K562 (cell line): Measurements from ENCODE around the gene HNRNPLL. TPM values are rescaled to one million over a fixed set of nuclear protein-coding genes. Genes with fewer than 3 reads are reported as not detected.

Experiments
- DIDO1 ChIP-seq: fragments of 450-650 bp; IDR thresholded peaks from 2 replicates; pipeline ENCODE4 v1.6.1; 2016; ENCODE audit warnings: low read depth, missing biosample characterization, missing genetic modification characterization
- EGR1 ChIP-seq: fragments of 450-650 bp; conservative IDR thresholded peaks from 2 replicates; pipeline ENCODE4 v1.6.1; 2017; ENCODE audit warnings: mild to moderate bottlenecking
- ETV1 ChIP-seq: fragments of 450-650 bp; conservative IDR thresholded peaks from 2 replicates; pipeline ENCODE4 v1.6.1; 2016; ENCODE audit warnings: missing genetic modification characterization, control low read depth, low read depth, missing compliant biosample characterization
- FOXJ3 ChIP-seq: sonication (generic); formaldehyde crosslinking; IDR thresholded peaks from 2 replicates; pipeline ENCODE4 v1.4.0; 2020; ENCODE audit warnings: mild to moderate bottlenecking, missing genetic modification reagents
- HMGXB4 ChIP-seq: sonication (generic); formaldehyde crosslinking; IDR thresholded peaks from 2 replicates; pipeline ENCODE4 v1.8.1; 2023; ENCODE audit warnings: mild to moderate bottlenecking, missing genetic modification reagents
- KDM5B ChIP-seq: fragments of 200-600 bp; sonication (generic); IDR thresholded peaks from 2 replicates; pipeline ENCODE4 v1.6.1; 2012; ENCODE audit warnings: low read depth, mild to moderate bottlenecking, moderate library complexity, low read length, control low read depth, inconsistent platforms; ENCODE audit not compliant: insufficient replicate concordance
- NR1H2 ChIP-seq: sonication (generic); formaldehyde crosslinking; IDR thresholded peaks from 2 replicates; pipeline ENCODE4 v1.4.0; 2020; ENCODE audit warnings: mild to moderate bottlenecking, missing genetic modification reagents
- PHF21A ChIP-seq: fragments of 450-650 bp; IDR thresholded peaks from 2 replicates; pipeline ENCODE4 v1.6.1; 2017; ENCODE audit warnings: low read depth, borderline replicate concordance
- RFX7 ChIP-seq: fragments of 250-450 bp; sonication (Bioruptor Pico); IDR thresholded peaks from 2 replicates; pipeline ENCODE4 v1.5.1; 2021; ENCODE audit warnings: mild to moderate bottlenecking
- SMAD3 ChIP-seq: fragments of 450-650 bp; formaldehyde crosslinking; conservative IDR thresholded peaks from 2 replicates; pipeline ENCODE4 v1.4.0; 2020; ENCODE audit warnings: mild to moderate bottlenecking
- SREBF1 ChIP-seq: fragments of 150-350 bp; IDR thresholded peaks from 2 replicates; pipeline ENCODE4 v1.6.1; 2014; ENCODE audit warnings: antibody characterized with exemption, low read depth, low read length, borderline replicate concordance
- STAT6 ChIP-seq: sonication (generic); formaldehyde crosslinking; IDR thresholded peaks from 2 replicates; pipeline ENCODE4 v1.8.1; 2023; ENCODE audit warnings: mild to moderate bottlenecking, missing genetic modification reagents
- TCFL5 ChIP-seq: fragments of 250-450 bp; sonication (Bioruptor Pico); conservative IDR thresholded peaks from 2 replicates; pipeline ENCODE4 v1.6.1; 2021; ENCODE audit warnings: mild to moderate bottlenecking, moderate library complexity, matching md5 sums
- TFAM ChIP-seq: fragments of 250-450 bp; sonication (Bioruptor Pico); conservative IDR thresholded peaks from 2 replicates; pipeline ENCODE4 v1.5.0; 2021; ENCODE audit warnings: mild to moderate bottlenecking, moderate library complexity
- ZBED1 ChIP-seq: IDR thresholded peaks from 2 replicates; pipeline ENCODE4 v1.6.1; 2014
- ZNF384 ChIP-seq: IDR thresholded peaks from 2 replicates; pipeline ENCODE4 v1.6.1; 2012; ENCODE audit warnings: low read depth, low read length, improper control_type of control experiment
- ZNF77 ChIP-seq: fragments of 250-450 bp; sonication (Bioruptor Pico); IDR thresholded peaks from 2 replicates; pipeline ENCODE4 v1.5.0; 2020
- polyA plus RNA-seq, 8 experiments: library from polyadenylated mRNA; depleted of rRNA in 4 of 8; stranded (reverse) in 5 of 8; unstranded in 3 of 8; fragments of >200 nt; fragmentation: Nextera tagmentation in 2 of 8; fragmentation: Illumina TruSeq in 1 of 8; extraction: Ambion mirVana in 2 of 8; extraction: Trizol in 1 of 8; gene quantifications; 2 replicates each; pipeline versions ENCODE4 v1.2.1 to v1.2.3, GENCODE V29; 2011 to 2014; ENCODE audit warnings: inconsistent platforms in 1 of 8, missing spikeins in 1 of 8
- total RNA-seq, 7 experiments: library from RNA; depleted of rRNA in 6 of 7; stranded (reverse); fragments of >200 nt in 6 of 7; fragmentation: Illumina TruSeq in 2 of 7; extraction: Trizol in 2 of 7; gene quantifications; 2 replicates each; pipeline versions ENCODE4 v1.2.1 to v1.2.3, GENCODE V29; 2011 to 2021; ENCODE audit warnings: low replicate concordance in 1 of 7
- TF ChIP-seq, protein P1 (sequence below): fragments of 150-350 bp; IDR thresholded peaks from 2 replicates; pipeline ENCODE4 v1.6.1; 2014; ENCODE audit warnings: low read depth, mild to moderate bottlenecking, low read length, borderline replicate concordance
- TF ChIP-seq, protein P2 (sequence below): sonication (generic); formaldehyde crosslinking; IDR thresholded peaks from 2 replicates; pipeline ENCODE4 v1.8.0; 2022; ENCODE audit warnings: mild to moderate bottlenecking, missing genetic modification reagents

HNRNPLL gene
- total and polyA plus RNA-seq, 9 of the 15 experiments (the other 6 are each of a cell fraction or from before 2014, with no cell fraction given): 19.8 to 135 (median 57.8) TPM

GRCh38 chr2:38602732-38603401 is at the start of gene HNRNPLL (continued):
- TF ChIP-seq HMGXB4 (CRISPR knock-in tag) (no peak), KDM5B (peak; percentile 82), EGR1 (peak; percentile 99), PHF21A (peak; percentile 41; the same call in 1 of the 2 replicates), ZNF384 (0 out of 2 replicates have a peak, but pooled peaks have one; percentile 26), RFX7 (no peak), SREBF1 (no peak), ZNF77 (CRISPR knock-in tag) (no peak), SMAD3 (CRISPR knock-in tag) (no peak), ZBED1 (peak; percentile 78; the same call in 1 of the 2 replicates), DIDO1 (tag) (no peak), TCFL5 (no peak), TFAM (no peak), NR1H2 (0 out of 2 replicates have a peak, but pooled peaks have one; percentile 14), ETV1 (peak; percentile 96), FOXJ3 (CRISPR knock-in tag) (no peak), STAT6 (CRISPR knock-in tag) (no peak; the same call in 1 of the 2 replicates)
- TF ChIP-seq, protein P1, sequence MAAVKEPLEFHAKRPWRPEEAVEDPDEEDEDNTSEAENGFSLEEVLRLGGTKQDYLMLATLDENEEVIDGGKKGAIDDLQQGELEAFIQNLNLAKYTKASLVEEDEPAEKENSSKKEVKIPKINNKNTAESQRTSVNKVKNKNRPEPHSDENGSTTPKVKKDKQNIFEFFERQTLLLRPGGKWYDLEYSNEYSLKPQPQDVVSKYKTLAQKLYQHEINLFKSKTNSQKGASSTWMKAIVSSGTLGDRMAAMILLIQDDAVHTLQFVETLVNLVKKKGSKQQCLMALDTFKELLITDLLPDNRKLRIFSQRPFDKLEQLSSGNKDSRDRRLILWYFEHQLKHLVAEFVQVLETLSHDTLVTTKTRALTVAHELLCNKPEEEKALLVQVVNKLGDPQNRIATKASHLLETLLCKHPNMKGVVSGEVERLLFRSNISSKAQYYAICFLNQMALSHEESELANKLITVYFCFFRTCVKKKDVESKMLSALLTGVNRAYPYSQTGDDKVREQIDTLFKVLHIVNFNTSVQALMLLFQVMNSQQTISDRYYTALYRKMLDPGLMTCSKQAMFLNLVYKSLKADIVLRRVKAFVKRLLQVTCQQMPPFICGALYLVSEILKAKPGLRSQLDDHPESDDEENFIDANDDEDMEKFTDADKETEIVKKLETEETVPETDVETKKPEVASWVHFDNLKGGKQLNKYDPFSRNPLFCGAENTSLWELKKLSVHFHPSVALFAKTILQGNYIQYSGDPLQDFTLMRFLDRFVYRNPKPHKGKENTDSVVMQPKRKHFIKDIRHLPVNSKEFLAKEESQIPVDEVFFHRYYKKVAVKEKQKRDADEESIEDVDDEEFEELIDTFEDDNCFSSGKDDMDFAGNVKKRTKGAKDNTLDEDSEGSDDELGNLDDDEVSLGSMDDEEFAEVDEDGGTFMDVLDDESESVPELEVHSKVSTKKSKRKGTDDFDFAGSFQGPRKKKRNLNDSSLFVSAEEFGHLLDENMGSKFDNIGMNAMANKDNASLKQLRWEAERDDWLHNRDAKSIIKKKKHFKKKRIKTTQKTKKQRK: no peak
- TF ChIP-seq, protein P2, sequence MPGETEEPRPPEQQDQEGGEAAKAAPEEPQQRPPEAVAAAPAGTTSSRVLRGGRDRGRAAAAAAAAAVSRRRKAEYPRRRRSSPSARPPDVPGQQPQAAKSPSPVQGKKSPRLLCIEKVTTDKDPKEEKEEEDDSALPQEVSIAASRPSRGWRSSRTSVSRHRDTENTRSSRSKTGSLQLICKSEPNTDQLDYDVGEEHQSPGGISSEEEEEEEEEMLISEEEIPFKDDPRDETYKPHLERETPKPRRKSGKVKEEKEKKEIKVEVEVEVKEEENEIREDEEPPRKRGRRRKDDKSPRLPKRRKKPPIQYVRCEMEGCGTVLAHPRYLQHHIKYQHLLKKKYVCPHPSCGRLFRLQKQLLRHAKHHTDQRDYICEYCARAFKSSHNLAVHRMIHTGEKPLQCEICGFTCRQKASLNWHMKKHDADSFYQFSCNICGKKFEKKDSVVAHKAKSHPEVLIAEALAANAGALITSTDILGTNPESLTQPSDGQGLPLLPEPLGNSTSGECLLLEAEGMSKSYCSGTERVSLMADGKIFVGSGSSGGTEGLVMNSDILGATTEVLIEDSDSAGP (CRISPR knock-in tag): no peak
